ENCODE measurements around the gene GSE1. TPM values are rescaled to one million over a fixed set of nuclear protein-coding genes. Genes with fewer than 3 reads are reported as not detected.

Gene GSE1
- total RNA-seq, 1 donor from 2014 or later: 28.8 TPM

DNA sequence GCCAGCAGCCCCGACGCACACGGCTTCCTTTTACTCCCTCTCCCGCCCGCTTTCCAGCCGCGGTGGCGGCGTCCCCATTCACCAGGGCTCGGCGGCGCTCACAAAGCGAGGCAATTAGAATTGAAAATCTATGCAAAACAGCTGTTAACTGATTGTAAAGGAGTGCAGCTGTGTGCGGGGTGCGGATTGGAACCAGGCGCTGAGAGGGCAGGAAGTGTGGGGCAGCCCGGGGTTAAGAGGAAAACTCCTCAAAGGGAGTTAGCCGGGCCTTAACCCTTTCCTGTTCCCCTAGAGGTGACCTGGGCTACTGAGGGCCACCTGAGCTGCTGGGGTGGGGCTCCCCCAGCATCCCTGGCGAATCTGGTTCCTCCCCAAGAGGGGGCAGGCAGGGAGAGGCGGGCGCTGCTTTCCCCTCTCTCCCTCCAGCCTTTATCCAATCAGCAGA, 5.8 kb upstream of the GSE1 start:
- no peak for DNase-seq

DNA sequence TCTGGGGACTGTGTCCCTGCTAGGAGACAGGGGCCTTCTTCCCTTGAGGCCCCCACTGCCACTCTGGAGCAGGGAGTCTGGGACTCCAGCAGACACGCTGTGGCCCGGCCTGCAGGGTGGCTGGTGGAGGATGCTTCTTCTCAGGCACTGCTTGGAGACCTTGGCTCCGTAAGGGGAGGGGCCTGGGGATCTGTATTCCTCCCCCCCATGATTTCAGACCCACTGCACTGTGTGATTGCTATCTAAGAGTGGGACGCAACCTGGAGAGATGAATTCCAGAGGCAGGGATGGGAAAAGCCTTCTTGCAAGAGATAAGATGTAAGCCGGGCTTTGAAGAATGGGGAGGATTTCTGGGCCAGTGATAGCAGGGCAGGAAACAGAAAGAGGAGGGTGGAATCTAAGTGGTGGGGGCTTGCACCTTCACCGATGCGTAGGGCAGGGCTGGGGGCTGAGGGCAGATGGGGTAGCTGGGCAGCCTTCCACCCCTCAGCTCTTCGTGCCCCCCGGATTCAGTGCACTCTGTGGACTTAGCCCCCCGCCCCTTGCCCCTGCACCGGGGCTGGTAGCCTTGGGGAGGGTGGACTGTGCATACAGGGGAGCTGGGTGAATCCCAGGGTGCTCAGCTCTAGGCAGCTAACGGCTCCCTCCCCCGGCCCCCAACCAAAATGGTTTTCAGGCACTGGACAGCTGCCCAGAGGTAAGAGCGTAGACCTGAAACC, 5.2 kb upstream of the GSE1 start:
- DNase-seq: no peak

DNA sequence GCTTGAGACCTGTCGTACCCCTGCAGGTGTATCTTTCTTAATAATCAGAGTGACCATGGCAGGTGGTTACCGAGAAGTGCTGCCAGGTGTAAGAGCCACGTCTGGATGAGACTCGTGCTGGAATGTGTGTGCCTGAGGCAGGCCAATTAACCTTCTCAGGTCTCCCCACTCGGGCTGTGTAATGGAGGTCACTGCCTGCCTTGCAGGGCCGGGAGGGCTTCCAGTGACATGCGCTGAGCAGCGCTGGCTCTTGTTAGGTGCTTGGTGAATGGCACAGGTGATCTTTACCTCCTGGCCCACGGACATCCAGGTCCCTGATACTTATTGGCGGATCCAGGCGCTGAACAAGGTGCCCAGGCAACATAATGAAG, 4.6 kb upstream of the GSE1 start:
- no peak for DNase-seq

DNA sequence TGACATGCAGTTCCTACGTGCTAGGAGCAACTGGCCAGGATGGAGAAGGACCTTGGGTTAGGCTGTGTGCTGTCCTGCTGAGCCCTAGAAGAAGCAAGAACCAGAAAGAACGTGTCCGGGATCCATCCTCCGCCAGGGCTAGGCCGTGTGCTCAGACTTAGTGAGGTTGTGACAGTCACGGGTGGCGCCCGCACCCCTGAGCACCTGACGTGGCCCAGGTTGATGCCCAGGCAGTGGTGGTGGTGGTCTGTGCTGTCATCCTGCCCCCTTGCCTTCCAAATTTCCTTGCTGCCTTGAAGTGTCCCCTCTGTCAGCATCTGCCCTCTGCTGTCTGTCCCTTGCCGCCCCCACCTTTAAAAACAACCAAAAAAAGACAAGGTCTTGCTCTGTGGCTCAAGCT, 4.2 kb upstream of the GSE1 start:
- no peak for DNase-seq

DNA sequence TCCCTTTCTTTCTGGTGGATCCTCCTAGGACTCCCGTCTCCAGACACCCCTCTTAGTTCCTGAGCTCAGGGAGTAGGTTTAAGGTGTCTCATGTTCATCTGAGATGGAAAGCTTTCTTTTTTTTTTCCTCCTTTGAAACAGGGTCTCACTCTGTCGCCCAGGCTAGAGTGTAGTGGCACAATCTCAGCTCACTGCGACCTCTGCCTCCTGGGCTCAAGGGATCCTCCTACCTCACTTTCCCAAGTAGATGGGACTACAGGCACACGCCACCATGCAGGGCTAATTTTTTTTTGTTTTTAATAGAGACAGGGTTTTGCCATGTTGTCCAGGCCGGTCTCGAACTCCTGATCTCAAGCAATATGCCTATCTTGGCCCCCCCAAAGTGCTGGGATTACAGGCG, 3.6 kb upstream of the GSE1 start:
- DNase-seq: no peak

DNA sequence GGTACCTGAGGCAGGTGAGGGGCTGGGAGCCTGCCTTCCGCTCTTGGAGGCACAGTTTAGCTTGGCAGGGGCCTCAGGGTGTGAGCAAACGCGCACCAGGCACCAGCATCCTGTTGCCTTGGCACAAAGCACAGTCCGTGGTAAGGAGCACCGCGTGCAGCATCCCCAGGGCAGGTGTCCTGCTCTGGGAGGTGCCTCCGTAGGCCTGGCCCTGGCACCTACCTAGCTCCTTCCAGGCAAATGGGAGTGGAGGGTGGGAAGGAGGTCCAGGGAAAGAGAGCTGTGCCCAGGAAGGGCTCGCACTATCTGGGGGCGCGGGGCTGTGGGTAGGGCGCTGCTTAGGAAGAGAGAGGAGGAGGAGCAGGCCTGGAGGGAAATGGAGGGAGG, 3.1 kb upstream of the GSE1 start:
- DNase-seq: no peak

DNA sequence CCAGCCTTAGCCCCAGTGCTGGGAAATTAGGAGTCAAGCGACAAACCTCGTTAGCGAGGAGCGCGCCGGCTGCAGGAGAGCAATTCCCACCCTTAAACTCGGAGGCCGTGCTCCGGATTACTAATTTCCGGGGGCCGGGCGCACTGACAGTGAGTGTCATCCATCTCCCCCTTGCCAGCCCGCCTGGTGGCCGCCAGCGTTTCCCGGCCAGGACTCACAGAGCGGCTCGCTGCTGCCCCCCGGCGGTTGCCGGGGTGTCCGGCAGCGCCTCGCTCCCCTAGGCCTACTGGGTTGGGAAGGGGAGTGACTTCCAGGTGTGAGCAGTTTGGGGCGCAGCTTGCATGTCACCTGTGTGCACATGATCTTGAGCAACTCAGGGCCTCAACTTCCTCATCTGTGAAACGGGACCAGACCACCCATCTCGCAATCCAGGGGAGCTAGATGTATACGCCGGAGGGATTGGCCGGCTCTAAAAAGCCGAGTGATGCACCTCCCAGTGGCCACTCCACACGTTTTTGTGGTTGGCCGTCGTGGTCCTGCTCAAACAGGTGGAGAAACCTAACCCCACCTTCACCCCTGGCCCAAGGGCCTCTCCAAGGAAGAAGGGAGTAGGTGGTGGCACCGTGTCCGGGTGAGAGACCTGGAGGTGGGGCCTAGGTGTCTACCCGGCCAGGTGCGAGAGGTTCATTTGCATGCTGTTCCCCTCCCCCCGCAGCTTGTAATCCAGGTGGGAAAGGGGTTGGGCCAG, 2.5 kb upstream of the GSE1 start:
- peak; percentile 76 for DNase-seq

DNA sequence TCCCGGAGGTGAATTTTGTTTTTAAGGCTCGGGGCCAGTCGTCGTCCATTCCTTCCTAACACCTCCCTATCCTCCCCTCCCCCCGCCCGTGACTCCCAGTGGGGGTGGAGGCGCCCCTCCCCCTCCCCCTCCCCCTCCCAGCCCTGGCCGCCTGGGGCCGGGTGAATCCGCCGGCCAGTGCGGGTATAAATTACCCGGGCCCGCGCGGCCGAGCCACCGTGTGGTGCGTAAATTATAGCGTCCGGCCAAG, 2.0 kb upstream of the GSE1 start:
- DNase-seq: no peak

DNA sequence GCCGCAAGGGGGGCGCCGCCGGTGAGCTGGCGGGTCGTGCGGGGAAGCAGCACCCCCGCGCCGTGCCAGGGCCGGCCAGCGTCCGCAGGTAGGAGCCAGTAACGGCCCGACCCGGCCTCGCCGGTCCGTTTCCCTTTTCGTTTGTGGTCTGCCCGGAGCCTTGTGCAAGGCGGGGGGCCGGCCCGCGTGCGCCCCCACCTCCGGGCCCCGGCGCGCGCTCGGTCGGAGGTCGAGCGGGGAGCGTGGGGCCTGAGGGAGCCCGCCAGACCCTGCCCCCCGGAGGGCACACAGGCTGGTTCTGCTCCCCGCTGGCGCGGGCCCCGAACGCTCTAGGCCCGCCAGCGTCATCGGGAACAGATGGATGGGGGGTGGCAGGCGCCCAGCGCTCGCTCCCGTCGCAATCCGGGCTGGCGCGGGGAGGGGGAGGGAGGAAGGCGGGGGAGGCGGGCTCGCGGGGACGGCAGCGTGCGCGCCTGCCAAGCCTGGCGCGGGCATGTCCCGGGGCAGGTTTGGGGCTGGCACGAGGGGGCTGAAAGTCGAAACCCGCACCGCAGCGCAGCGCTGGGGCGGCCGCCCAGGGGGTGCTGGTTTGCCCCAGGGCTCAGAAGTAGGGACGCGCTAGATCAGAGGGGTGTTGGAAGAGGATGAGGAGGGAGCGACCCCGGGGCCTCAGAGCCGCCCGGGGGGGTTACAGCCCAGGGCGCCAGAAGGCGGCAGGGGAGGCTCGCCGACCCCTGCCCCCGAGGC, 1.5 kb upstream of the GSE1 start:
- DNase-seq: peak; percentile 58

DNA sequence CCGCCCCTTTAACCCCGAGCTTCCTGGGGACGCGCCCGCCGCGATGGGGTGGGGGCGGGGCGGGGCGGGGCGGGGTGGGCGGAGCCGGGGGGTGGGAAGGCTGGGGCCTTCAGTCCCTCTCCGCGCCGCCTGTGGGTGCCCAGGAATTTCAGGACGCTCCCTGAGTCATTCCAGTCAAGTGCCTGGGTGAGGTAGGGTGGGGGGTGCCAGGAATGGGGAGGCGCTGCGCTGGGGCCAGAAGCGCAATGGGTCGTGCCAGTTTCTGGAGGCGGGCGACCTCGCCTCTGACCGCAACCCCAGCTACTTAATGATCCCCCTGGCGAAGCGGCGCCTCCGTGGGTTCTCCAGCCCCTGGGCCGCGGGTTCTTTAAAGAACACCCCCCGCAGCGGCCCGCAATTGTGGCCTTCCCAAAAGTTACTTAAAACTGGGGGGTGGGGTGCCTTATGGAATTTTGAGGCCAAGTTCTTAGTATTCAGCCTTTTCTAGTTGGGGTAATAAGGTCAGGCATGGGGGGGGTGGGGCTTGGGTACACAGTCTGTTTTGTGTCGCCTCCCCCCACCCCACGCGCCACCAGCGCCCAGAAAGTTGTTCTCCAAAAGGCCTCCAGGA, 826 bp upstream of the GSE1 start:
- DNase-seq: no peak

DNA sequence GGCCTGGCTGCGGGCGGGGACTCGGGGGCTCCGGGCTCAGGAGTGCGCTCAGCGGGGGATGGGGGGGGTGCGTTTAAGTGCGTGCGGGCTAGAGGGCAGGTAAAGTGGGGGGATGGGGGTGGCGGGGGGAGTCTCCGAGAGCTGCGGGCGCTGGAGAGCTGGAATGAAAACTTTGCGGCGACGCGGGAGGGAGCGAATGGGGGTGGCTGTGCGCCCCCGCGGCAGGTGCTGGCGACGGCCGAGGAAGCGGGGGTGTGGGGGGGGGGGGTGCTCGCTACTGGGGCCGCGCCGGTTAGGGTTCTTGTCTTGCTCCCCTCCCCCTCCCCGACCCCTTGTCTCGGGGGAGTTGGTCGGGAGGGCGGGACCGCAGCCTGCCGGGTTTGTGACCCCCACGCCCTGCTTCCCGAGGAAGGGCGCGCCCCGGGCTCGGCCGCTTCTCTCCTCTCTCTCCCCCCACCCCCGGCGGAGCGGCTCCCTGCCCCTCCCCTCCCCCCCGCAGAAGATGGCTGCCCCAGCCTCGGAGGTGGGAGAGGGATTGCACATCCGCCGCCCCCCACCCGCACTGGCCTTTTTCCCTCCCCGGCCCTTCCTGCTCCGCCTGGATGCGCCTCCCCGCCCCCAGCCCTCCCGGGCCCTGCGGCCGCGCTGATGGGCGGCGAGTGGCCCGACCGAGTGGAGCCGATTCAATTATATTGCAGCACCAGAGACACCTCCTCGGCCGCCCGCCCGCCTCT, 649 bp downstream of the GSE1 start:
- DNase-seq: no peak

DNA sequence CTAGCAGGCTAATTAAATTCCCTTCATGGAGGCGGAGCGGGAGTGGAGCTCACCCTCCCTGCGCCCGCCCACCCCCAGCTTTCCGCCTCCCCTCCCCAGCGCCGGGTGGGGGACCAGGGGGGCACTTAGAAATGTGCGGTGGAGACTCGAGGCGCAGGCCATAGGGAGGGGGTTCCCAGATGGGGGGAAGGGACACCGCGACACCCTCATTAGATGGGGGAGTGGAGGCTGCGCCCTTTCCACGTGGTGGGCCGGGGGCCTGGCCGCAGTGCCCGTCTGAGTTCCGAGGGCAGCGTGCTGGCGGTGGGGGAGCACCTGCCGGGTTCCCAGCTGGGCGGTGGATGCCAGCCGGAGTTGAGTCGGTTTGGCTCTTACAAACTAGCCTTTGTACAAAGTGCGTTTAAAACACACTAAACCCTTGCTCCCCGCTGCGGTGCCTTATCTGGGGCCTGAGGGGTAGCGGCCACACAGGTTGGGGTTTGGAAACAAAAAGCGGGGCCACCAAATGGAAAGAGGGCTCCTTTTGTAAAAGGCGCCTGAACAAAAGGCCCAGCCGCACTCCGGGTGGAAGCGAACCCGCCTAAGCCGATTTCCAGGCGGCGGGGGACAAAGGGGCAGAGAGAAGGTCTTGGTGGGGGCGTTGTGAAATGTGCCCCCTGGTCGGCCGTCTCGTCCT, 1.4 kb downstream of the GSE1 start:
- DNase-seq: no peak

DNA sequence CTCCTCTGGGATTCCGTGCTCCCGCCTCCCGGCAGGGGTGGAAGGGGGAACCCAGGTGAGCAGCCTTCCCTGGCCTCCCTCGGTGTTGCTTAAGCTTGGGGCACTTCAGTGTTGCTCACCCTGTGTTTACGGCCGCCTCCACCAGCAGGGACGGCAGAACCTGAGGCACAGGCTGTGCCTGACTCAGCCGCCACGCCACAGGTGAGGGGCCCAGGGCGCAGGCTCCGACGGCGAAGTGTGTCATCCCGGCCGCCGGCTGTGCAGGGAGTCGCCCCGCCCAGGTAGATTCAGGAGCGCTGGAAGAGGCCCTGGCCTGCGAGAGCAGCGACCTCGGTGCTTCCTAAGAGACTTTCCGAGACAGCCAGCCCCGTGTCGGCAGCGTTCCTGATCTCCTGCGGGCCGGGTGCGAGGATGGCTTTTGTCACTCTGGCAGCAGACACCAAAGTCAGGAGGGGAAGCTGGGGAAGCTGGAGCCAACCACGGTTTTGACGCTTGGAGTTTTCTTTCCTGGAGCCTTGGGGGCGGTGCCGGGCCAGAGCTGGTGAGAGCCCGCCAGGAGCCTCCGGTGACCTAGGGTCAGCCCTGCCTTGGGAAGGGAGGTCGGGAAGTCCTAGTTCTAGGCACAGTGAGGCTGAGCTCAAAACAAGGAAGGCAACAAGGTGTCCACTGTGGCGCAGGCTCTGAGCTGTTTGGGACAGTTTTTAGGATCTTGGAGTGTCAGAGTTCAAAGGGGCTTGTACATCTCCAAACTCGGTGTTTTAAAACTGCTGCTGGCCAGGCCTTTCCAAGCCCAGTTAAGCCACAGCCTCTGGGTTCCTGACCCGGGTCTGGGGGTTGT, 2.1 kb downstream of the GSE1 start:
- no peak for DNase-seq

DNA sequence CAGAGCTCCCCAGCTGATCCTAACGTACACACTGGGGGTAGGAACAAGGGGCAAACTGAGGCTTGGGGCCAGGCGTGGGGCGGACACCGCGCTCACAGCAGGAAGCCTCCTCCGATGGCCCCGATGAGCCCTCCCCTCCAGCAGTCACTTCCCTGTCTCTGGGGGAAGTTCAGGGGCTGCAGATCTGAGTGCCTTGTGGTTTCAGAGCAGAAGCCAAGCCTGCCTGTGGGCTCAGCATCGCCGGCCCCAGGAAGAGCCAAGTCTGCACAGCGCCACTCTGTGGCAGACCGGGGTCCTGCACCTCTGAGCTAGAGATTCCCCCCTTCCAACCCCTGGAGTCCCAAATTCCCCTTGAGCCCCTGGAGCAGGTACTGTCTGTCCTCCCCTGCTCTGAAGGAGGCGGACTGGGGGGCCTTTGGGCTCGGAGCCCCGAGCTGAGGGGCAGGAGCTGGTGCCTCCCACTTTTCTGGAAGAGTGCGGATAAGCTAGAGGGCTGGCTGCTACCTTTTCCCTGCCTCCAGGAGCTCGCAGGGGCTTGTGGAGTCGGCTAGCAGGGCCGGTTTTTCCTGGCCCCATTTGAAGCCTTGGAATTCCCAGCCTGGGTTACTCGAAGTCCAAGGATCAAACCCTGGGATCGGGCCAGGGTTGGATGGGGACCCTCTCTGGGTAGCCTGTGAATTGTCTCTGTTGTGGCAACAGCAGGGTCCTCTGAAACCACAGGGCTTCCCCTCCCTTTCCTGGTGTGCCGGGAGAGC, 2.9 kb downstream of the GSE1 start:
- DNase-seq: peak; percentile 73

DNA sequence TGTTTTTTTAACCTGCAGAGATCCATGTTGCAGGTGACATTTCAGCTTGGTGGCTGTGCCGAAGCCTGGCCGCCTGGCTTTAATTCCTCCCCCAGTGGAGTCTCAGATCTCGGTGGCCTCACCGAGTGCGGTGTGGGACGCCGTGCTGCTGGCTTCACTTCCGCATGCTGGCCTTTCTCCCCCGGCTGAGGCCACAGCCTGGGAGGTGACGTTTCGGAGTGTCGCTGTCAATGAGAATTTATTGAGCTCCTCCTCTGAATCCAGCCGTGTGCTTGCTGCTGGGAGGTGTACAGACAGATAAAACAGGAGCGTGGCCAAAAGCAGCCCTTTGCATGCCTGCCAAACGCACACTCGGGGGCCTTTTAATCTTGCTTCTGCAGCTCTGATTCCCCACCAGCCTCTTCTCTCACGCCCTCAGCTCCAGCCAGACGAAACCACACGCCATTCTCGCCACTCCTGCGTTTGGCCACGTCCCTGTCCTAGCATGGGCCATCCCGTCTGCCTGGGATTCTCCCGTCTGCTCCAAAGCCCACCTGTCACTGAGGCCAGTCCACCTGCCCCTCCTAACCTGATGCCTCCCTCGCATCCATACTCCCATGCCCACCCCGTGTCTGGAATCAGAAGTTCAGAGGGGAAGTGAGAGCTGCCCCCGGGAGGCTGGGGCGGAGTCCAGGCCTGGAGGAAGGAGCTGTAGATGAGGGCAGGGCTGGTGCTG, 3.6 kb downstream of the GSE1 start:
- DNase-seq: no peak

DNA sequence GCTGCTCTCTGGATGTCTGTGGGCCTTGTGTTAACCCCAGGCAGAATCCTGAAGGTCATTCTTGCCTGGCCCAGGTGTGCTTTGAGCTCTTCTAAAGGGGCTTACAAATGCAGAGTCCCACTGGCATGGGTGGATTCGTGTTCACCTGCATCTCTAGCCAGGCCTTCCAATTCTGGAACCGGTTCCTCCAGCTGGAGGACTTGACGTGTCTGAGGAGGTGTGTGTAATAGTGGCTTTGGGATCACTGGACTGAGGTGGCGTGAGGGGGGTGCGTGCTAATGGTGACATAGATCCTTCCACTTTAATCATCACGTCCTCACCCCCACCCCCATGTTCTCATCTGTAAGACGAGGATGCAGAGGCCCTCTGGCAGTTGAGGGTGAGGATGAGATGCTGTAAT, 4.8 kb downstream of the GSE1 start:
- DNase-seq: no peak

DNA sequence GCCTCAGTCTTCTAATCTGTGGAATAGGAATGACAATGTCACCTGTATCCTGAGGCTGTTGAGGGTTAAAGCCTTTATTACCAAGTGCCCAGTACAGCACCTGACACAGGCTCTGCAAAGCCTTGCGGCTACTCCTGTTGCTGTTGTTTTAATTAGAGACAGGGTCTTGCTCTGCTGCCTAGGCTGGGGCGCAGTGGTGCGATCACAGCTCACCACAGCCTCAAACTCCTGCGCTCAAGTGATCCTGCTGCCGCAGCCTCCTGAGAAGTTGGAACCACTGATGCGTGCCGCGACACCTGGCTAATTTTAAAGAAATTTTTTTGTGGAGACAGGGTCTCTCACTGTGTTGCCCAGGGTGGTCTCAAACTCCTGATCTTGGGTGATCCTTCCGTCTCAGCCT, 5.4 kb downstream of the GSE1 start:
- DNase-seq: no peak

DNA sequence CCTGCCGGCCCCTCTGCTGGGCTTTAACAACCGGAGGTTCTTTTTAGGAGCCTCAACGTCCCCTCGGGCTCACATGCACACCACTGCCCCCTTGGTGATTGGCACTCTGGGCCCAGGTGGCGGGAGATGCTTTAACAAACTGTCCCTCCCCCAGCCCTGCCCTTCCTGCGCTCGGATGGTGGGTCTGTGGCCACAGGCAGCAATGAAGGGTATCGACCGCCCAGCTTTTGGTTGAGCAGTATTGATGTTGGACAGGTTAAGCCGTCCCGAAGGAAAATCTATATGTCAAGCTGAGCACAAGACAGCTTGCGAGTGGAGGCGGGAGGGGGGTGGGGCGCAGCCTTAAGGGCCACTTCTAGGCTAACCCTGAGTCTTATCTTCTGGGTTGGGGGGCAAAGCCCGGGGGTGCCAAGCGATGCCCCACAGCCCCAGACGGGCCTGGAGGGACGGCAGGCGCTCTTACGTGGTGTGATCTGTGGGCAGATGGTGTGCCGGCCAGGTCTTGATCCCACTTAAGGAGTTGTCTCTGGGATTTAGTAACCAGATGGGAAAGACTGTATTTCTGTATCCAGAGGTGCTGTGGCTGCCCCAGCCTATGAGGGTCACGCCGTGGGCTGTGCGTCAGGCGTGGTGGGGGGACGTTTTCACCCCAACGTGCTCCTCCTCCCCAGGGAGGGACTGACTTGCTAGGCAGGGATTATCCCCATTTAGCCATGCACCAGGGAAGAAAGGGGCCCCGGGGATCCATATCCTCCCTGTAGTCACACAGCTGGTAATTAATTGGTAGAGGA, 6.2 kb downstream of the GSE1 start:
- no peak for DNase-seq

DNA sequence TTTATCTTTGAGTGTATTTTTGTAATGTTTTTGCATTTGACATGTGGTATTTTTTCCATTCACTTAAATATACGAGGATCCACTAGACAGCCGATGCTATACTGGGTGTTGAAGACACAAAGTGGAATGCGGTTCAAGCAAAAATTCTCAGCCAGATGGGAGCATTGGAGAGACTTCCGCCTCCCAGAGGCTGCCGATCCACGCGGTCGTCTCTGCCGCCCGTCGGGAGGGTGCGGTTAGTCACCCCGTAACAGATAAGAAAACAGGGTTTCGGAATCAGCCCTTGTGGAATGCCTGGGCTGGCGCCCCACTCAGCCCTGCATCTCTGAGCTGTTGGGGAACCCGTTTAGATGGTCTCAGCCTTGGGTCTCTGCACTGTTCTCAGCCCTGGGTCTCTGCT, 7.3 kb downstream of the GSE1 start:
- DNase-seq: no peak
